Aorta (tissue), 5 donors: ENCODE results near the gene TMPRSS11A. TPM values are rescaled to one million over a fixed set of nuclear protein-coding genes. Genes with fewer than 3 reads are reported as not detected.

ENCODE experiments used
- ATAC-seq: fragments of 200-7000 bp; cut with Tn5 transposase; one replicate; pipeline ENCODE4 v1.9.1; 2022; ENCODE audit warnings: moderate library complexity; ENCODE audit not compliant: low FRiP score
- DNase-seq, 2 donors: peaks; one replicate each; pipeline ENCODE4 v3.0.0-alpha.2; 2020
- H3K27ac ChIP-seq, 2 donors: one replicate each; pipeline ENCODE4 v1.5.1; 2013; ENCODE audit warnings: low read length in 2 of 2, mild to moderate bottlenecking in 2 of 2, moderate library complexity in 2 of 2, control low read depth in 1 of 2, inconsistent platforms in 1 of 2, low read depth in 1 of 2
- H3K27me3 ChIP-seq, 2 donors: one replicate each; pipeline ENCODE4 v1.6.1; 2013; ENCODE audit warnings: control low read depth in 1 of 2, low read length in 1 of 2, mild to moderate bottlenecking in 1 of 2, moderate library complexity in 1 of 2; ENCODE audit not compliant: insufficient read depth in 2 of 2, control insufficient read depth in 1 of 2
- H3K36me3 ChIP-seq, 2 donors: one replicate each; pipeline ENCODE4 v1.6.1; 2013; ENCODE audit warnings: control low read depth in 1 of 2, low read length in 1 of 2, mild to moderate bottlenecking in 1 of 2; ENCODE audit not compliant: insufficient read depth in 2 of 2, control insufficient read depth in 1 of 2
- H3K4me1 ChIP-seq, 2 donors: one replicate each; pipeline ENCODE4 v1.6.1; 2013; ENCODE audit warnings: low read length in 2 of 2, control low read depth in 1 of 2, mild to moderate bottlenecking in 1 of 2, moderate library complexity in 1 of 2; ENCODE audit not compliant: insufficient read depth in 2 of 2, control insufficient read depth in 1 of 2
- H3K4me3 ChIP-seq, 2 donors: one replicate each; pipeline ENCODE4 v1.5.1; 2013; ENCODE audit warnings: low read length in 2 of 2, control low read depth in 1 of 2, mild to moderate bottlenecking in 1 of 2
- H3K9me3 ChIP-seq: one replicate; pipeline ENCODE4 v1.6.1; 2013; ENCODE audit warnings: mild to moderate bottlenecking, low read length; ENCODE audit not compliant: control insufficient read depth
- WGBS, 2 donors: extraction: QIAGEN DNeasy Blood & Tissue Kit; methylation state at CpG; one replicate each; pipeline ENCODE4 v1.1.7; 2013; 5-methylcytosine and 5-hydroxymethylcytosine counted together
- intact Hi-C, 2 donors: fragments of 100-400 bp; cut with DNase I; formaldehyde crosslinking; loops; one replicate each; pipeline versions ENCODE4 v1.14.2 to v1.15.0; 2022
- polyA plus RNA-seq, 2 donors: library from polyadenylated mRNA; stranded (reverse); fragments of 200-250 nt; gene quantifications; one replicate each; pipeline ENCODE4 v1.2.3, GENCODE V29; 2013
- total RNA-seq, 2 donors: library from RNA; stranded (reverse); fragmentation: NEBNext Ultra II Directional; extraction: Animal tissue kit (Norgen Biotek cat#: 25700); gene quantifications; one replicate each; pipeline ENCODE4 v1.2.1, GENCODE V29; 2021
- donor health status: healthy with polysubstance abuse.
- donor health status: Bipolar disorder and iron deficiency.
- donor health status: DM: no; HTN: no; CAD: no.
- donor health status: DM: no; HTN: no; CAD: no.
- donor health status: DM: yes; HTN: yes; CAD: no.

The TMPRSS11A gene
- total and polyA plus RNA-seq, 4 donors, result 0.08 TPM; not detected in 3

DNA sequence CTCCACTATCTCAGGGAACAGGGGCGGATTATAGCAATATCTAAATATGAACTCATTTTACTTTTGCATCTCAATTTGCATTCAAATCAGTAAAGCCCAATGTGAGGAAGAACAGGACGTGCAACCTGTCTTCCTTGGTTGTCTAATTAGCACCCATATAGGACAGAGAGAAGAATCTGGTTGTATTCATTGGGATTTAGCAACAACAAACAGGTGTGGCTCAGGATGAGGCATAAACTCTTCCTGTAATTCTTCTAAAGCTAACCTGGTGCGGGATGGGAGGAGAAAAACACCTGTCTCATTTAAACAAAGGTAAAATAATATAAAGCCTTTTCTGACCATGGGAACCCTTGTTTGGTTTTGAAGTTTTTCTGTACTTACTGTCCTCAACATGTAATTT lies 22.2 kb downstream of the TMPRSS11A start:
- Histone ChIP-seq H3K36me3 (no peaks in the 10 kb centered on the region), H3K27me3 (no peaks in the 10 kb centered on the region), H3K4me1 (no peaks in the 10 kb centered on the region), H3K9me3 (no peaks in the 10 kb centered on the region), H3K4me3 (no peak overlapping the region), H3K27ac (no peak overlapping the region)
- ATAC-seq (no peak), DNase-seq (no peak)
- intact Hi-C loops, result no loop called here
- WGBS, 2 donors, result 69 to 71% methylated on average over 3 of the region's 3 CpGs

DNA sequence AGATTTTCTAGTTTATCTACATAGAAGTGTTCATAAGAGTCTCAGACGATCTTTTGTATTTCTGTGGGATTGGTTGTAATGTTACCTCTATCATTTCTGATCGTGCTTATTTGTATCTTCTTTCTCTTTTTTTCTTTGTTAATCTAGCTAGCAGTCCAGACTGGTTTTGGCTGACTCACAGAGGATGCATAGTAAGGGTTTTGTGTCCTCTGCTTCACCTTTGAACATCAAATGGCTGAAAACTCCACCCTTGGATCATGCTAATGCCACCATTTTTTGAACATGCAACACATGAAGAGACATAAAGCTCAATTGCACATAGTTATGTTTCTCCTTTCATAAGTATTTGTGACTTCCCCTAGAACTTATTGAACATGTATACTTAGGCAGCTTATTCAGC lies 22.8 kb downstream of the TMPRSS11A start:
- intact Hi-C loops, result no loop called here
- ATAC-seq (no peak), DNase-seq (no peak)
- Histone ChIP-seq H3K27ac (no peak overlapping the region), H3K4me3 (no peak overlapping the region), H3K36me3 (no peaks in the 10 kb centered on the region), H3K4me1 (no peaks in the 10 kb centered on the region), H3K27me3 (no peaks in the 10 kb centered on the region), H3K9me3 (no peaks in the 10 kb centered on the region)
- WGBS, 2 donors, result 67 to 85% methylated on average over 2 of the region's 2 CpGs

GRCh38 chr4:67939195-67939594 lies 24.1 kb downstream of the TMPRSS11A start:
- no peak for DNase-seq
- H3K27me3 ChIP-seq, result no peaks in the 10 kb centered on the region
- no peaks in the 10 kb centered on the region for H3K36me3 ChIP-seq
- H3K9me3 ChIP-seq, result no peaks in the 10 kb centered on the region
- H3K4me1 ChIP-seq, result no peaks in the 10 kb centered on the region
- intact Hi-C loops, result no loop called here
- ATAC-seq, result no peak
- H3K4me3 ChIP-seq, result no peak overlapping the region
- 78 to 79% methylated on average over 3 of the region's 3 CpGs for WGBS, 2 donors
- H3K27ac ChIP-seq, result no peak overlapping the region

DNA sequence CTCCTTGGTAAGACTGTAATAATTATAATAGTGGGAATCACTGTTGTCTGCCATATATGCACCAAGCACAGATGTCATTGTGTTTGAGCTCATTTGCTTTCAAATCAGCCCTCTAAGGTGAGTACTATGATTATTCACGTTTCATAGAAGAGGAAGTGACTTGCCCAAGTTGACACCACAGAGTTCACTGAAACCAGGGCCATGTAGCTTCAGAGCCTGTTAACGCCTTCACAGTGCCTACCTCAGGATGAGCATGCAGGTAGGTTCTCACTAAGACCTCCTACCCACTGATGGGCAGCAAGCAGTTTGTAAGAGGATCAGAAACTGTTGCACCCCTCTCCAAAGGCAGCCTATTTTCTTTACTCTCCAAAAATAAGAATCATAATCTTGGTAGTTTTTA lies 27.4 kb downstream of the TMPRSS11A start:
- intact Hi-C loops, result no loop called here
- Histone ChIP-seq H3K4me3 (no peak overlapping the region), H3K36me3 (no peaks in the 10 kb centered on the region), H3K9me3 (no peaks in the 10 kb centered on the region), H3K27me3 (no peaks in the 10 kb centered on the region), H3K27ac (no peak overlapping the region), H3K4me1 (no peaks in the 10 kb centered on the region)
- 56 to 58% methylated on average over 2 of the region's 2 CpGs for WGBS, 2 donors
- DNase-seq, result no peak
- ATAC-seq, result no peak

- no peak for ATAC-seq
- 38 to 49% methylated on average over 2 of the region's 2 CpGs for WGBS, 2 donors
- Histone ChIP-seq H3K36me3 (no peaks in the 10 kb centered on the region), H3K9me3 (no peaks in the 10 kb centered on the region), H3K4me3 (no peak overlapping the region), H3K27me3 (no peaks in the 10 kb centered on the region), H3K4me1 (no peaks in the 10 kb centered on the region), H3K27ac (no peak overlapping the region)
- intact Hi-C loops, result no loop called here
- DNase-seq, result no peak
Observed at GRCh38 chr4:67934628-67935027, 28.7 kb downstream of the TMPRSS11A start.

GRCh38 chr4:67933755-67934154 lies 29.5 kb downstream of the TMPRSS11A start:
- Histone ChIP-seq H3K4me1 (no peaks in the 10 kb centered on the region), H3K4me3 (no peak overlapping the region), H3K27ac (no peak overlapping the region), H3K27me3 (no peaks in the 10 kb centered on the region), H3K9me3 (no peaks in the 10 kb centered on the region), H3K36me3 (no peaks in the 10 kb centered on the region)
- ATAC-seq, result no peak
- no peak for DNase-seq
- intact Hi-C loops, result no loop called here
- WGBS, 2 donors, result 30 to 36% methylated on average over 1 of the region's 1 CpG

- intact Hi-C loops, result no loop called here
- H3K27ac ChIP-seq, result no peak overlapping the region
- H3K27me3 ChIP-seq, result no peaks in the 10 kb centered on the region
- no peak for ATAC-seq
- DNase-seq, result no peak
- H3K36me3 ChIP-seq, result no peaks in the 10 kb centered on the region
- no peaks in the 10 kb centered on the region for H3K9me3 ChIP-seq
- no peak overlapping the region for H3K4me3 ChIP-seq
- H3K4me1 ChIP-seq, result no peaks in the 10 kb centered on the region
- 86 to 91% methylated on average over 5 of the region's 5 CpGs for WGBS, 2 donors
Observed at GRCh38 chr4:67933038-67933437, 30.3 kb downstream of the TMPRSS11A start.

GRCh38 chr4:67931256-67931655 lies 32.0 kb downstream of the TMPRSS11A start:
- ATAC-seq, result no peak

GRCh38 chr4:67929426-67929825 lies 33.9 kb downstream of the TMPRSS11A start:
- no peaks in the 10 kb centered on the region for H3K36me3 ChIP-seq
- DNase-seq (no peak), ATAC-seq (no peak)
- H3K27me3 ChIP-seq, result no peaks in the 10 kb centered on the region
- intact Hi-C loops, result no loop called here
- H3K9me3 ChIP-seq, result peaks cover 2% of the 10 kb centered on the region
- 78 to 79% methylated on average over 3 of the region's 3 CpGs for WGBS, 2 donors
- H3K4me3 ChIP-seq, result no peak overlapping the region
- no peaks in the 10 kb centered on the region for H3K4me1 ChIP-seq
- no peak overlapping the region for H3K27ac ChIP-seq

More at GRCh38 chr4:67931256-67931655, 32.0 kb downstream of the TMPRSS11A start:
- H3K4me3 ChIP-seq, result no peak overlapping the region
- WGBS, 2 donors, result 88 to 92% methylated on average over 3 of the region's 3 CpGs
- H3K27ac ChIP-seq, result no peak overlapping the region
- H3K27me3 ChIP-seq, result no peaks in the 10 kb centered on the region
- intact Hi-C loops, result no loop called here
- H3K36me3 ChIP-seq, result no peaks in the 10 kb centered on the region
- peaks cover 2% of the 10 kb centered on the region for H3K9me3 ChIP-seq
- no peak for DNase-seq
- no peaks in the 10 kb centered on the region for H3K4me1 ChIP-seq
